NAMALWA (cell line): ENCODE measurements around the gene ARPC5.

Experiments
- DNase-seq: peaks from one replicate; pipeline ENCODE4 v3.0.0-alpha.2; 2015; ENCODE audit warnings: low spot score

Gene ARPC5

GRCh38 chr1:183586455-183586854 is 49.1 kb downstream of the ARPC5 start:
- DNase-seq, result no peak

- DNase-seq, result peak; percentile 40
These were observed 50.5 kb downstream of the ARPC5 start for GRCh38 chr1:183585038-183585437.

- DNase-seq, result no peak
These were observed 51.4 kb downstream of the ARPC5 start for GRCh38 chr1:183584147-183584546.

GRCh38 chr1:183583466-183583865 is 52.1 kb downstream of the ARPC5 start:
- DNase-seq, result no peak

- no peak for DNase-seq
These were observed 53.4 kb downstream of the ARPC5 start for GRCh38 chr1:183582021-183582713.

- DNase-seq, result peak; percentile 50
These were observed 55.3 kb downstream of the ARPC5 start for GRCh38 chr1:183580281-183580682.

GRCh38 chr1:183578856-183579255 is 56.7 kb downstream of the ARPC5 start:
- no peak for DNase-seq

- no peak for DNase-seq
These were observed 57.6 kb downstream of the ARPC5 start for GRCh38 chr1:183577897-183578465.

GRCh38 chr1:183576537-183576936 is 59.0 kb downstream of the ARPC5 start:
- DNase-seq, result no peak

- DNase-seq, result no peak
These were observed 60.0 kb downstream of the ARPC5 start for GRCh38 chr1:183575606-183576005.

- DNase-seq, result no peak
These were observed 62.9 kb downstream of the ARPC5 start for GRCh38 chr1:183572721-183573120.

GRCh38 chr1:183571678-183572268 is 63.8 kb downstream of the ARPC5 start:
- no peak for DNase-seq
